CD4-positive, alpha-beta T cell treated with Interleukin-21 for 1 hour (primary cell): Measurements from ENCODE around the gene ITGA8.
"Not testable (repeated sequence)": the region's sequence is repeated elsewhere in the genome, so short reads cannot be mapped to it uniquely, and the experiment has no call there.

Source experiments
- DNase-seq: peaks from one replicate; pipeline ENCODE4 v3.0.0-alpha.2; 2020

Gene ITGA8

DNA sequence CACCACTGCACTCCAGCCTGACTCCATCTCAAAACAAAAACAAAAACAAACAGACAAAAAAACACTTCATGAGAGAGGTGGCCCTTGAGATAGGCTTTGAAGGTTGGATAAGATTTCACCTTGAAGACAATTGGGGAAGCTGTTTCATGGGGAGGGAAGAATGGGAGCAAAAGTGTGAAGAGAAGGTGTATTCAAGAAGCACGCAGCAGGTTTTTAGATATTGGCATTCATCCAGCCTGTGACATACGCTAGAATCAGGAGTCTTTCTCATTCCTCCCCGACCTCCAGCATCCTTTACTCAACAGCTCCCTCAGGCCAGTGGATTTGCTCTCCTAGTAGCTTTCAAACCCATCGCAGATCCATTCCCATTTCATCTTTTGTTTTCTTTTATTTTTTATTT lies 232.3 kb downstream of the ITGA8 start:
- DNase-seq = no peak

DNA sequence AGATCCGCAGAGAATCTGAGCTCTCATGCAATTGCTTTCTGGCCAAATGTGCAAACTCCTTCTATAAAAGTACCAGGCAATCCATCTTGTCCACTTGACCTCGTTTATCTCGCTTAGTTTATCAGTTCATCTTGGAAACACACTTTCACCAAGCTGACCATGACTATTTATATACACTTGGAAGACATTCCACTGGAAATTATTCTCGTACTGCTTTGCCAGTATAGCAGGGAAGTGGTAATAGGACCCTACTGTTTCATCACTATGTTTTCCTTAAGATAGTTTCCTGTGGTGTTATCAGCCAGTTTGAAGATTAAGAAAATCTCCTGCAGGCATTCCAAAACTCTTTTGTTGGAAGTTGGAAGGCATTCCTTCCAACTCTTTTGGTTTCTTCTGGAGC lies 233.3 kb downstream of the ITGA8 start:
- DNase-seq = no peak

DNA sequence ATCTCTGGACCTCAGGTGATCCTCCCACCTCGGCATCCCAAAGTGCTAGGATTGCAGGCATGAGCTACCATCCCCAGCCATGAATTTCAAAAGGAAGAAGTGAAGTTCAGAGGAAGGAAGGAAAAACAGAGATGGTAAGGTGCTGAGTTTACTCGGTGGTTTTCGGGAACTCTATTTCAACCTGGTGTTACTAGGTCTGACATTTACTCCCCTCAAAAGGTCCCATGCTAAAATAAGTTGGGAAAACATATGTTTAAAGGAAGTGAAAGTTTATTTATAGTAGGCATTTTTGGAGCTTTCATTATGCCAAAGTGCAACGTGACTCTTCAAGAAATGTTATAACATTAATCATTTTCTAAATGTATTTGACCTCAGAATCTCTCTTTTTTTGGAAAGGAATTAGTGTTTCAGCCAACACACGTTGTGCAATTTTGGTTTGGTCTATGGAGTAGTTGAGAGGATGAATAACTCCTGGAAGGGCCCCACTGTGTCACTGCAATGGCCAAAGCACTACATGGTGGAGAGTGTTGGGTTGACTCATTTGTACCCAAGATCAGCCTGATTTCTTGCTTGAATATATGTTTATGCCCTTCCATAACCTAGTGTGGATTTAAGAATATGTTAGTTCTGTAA lies 233.9 kb downstream of the ITGA8 start:
- DNase-seq = no peak

DNA sequence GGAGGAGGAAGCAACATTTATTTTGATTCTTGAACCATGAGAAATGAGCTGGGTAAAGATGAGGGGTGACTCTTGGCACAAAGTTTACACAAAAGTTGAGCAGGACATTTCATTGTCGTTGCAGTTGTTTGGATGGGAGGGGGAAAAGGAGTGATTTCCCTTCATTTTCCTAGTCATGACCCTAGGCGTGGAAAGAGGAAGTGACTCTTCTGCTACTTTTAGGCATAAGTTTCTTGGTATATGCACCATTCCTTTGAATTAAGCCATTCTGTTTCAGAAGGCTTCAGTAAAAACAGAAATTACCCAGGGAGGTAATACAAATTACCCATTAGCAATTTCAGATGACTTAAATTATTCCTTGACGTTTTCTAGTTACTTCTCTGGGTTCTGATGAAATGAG lies 234.7 kb downstream of the ITGA8 start:
- DNase-seq = no peak

DNA sequence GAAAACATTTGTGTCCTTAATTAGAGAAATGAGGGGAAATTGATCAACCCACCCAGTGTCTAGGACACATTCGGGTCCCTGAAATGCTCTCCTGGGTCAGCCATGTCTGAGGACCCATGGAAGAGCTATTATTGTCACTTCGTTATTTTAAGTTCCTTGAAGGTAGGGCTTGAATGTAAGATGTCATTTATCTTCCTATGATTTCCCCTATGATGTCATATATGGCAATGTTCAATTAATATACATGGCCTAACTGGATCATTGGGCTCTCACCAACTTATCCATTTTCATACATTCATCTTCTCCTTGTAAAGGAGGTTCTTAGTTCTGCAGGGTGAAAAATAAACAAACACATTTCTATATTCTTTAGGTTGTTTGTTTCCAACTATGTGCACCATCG lies 235.6 kb downstream of the ITGA8 start:
- no peak for DNase-seq

DNA sequence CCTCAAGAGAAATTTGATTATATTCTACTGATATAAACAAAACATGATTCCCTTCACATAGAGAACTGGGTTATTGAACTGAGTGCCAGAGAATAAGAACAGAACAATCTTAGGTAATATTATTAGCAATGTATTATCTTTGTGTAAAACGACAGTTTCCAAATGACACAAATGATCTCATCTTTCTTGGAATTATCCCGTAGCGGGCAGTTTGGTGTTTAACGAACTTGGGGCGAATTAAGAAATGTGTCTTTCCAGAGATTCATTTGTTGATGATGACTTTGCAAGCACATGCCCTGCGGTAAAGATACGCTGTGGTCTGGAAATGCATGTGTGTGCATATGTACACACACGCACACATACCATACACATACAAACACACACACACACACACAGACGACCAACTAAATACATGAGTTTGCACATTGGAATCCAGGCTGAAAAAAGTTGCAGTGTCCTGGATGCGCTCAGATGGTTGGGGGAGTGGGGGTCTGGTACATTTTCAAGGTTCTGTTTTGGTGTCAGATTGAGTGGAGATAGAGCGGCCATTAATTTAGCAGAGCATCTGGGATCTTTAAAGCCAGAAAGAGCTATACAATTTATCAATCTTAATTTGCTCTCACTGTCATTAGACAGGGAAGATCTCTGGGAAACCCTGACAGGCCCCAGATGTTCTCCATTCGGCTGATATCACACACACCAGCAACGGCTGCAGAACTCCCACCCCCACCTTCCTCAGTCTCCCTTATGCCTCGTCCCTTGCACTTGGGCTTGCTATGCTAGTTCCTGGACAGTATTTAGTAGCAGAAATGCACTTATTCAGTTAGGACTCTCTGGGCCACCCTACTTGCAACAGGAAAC lies 236.3 kb downstream of the ITGA8 start:
- no peak for DNase-seq

- no peak for DNase-seq
Measured at GRCh38 chr10:15482156-15482555, 237.6 kb downstream of the ITGA8 start.

- no peak for DNase-seq
Measured at GRCh38 chr10:15478950-15479349, 240.8 kb downstream of the ITGA8 start.

DNA sequence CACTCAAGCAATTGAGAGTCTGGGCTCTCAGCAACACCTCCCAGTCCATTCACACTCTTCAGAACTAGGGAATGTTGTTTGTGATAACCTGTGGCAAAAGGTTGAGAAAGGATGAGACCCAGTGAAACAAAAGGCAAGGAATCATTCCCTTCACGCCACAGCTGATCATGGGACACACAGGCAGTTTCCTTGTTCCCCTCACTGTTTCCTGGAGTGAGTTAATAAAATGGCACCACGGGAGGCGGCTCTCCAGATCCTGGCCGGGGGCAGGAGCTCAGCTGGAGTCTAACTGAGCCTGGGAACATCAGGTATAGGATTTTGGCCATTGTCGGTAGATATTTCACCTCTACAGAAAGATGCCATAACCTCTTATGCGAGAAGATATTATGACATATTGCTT lies 241.3 kb downstream of the ITGA8 start:
- no peak for DNase-seq

- DNase-seq = no peak
Measured at GRCh38 chr10:15476337-15476736, 243.4 kb downstream of the ITGA8 start.

DNA sequence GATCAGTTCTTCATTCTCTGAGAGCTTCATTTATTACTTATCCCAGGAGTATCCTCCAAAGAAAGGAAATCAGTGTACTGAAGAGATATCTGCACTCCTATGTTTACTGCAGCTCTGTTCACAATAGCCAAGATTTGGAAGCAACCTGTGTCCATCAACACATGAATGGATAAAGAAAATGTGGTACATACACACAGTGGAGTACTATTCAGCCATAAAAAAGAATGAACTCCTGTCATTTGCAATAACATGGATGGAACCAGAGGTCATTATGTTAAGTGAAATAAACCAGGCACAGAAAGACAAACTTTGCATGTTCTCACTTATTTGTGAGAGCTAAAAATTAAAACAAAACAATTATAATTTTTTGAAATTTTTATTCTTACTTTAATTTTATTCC lies 244.3 kb downstream of the ITGA8 start:
- DNase-seq = not testable (repeated sequence)

DNA sequence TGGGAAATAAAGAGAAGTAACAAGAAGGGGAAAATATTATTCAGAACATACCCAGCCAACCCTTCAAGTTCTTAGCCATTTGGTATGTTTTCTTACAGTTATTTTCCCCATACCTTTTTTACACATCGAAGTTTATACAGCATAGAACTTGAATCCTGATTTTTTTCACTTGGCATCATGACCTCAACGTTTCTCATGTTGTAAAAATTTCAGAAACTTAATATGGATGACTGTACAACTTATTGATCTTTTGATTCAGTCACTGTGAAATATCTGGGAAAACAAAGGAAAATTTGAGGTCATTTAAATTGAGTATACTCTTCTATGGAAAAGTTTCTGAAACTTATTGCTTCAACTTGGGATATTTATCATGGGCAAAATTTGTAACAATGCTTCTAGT lies 245.1 kb downstream of the ITGA8 start:
- no peak for DNase-seq

DNA sequence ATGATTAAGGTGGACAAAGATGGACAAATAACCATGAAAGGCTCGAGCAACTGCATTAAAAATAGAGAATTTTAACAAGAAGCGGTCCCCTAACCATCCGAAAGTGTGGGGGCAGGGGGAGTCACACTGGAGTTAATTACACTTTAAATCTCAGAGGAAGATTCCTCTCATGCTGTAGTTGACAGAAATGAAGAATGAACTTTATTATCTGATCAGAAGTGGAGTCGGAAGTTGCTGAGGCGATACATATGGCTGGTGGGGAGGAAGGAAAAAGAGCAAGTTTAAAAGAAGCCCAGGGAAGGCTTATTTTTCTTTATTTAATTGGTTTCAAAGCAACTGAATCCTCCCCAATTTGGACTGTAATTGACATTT lies 246.3 kb downstream of the ITGA8 start:
- no peak for DNase-seq

DNA sequence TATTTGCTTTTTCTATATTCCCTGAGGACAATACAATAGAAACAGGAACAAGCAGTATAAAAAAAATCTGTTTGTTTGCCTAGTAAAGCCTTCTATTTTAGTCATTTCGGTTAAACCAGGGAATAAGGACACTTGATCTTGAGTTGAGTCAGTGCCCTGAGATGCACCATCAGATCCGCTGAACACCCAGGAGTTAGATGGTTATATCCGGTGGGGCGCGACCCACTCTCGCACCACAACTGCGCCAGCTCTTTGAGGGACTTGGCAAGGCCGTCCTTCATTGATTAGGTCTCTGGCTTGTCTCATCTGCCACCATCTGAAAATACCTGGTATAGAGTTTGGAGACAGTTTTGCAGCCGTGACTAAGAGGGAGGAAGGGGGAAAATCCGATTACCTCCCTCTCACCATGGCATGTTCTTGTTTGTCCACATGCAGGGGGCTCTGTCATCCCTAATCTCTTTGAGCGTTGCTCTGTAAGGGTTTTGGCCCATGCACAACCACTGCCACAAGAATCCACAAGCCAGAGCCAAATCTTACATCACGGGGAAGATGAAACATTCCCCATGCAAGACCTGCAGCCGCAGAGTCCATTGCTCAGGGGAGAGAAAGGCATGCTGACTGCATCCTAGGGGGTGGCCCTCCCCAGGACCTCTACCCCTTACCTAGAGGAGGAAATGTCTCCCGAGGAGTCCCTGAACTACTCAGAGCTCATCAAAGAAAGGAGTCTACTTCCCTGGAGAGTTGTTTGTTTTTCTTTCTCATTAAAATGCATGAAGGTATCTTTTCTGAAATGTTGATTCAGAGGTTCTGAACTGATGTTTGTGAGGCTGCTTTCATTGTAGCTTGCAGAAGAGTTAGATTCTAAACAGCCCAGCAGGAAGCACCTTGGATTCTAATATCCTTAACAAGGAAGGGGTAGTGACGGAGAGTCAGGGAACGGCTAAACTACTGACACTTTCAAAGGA lies 247.0 kb downstream of the ITGA8 start:
- DNase-seq = no peak

DNA sequence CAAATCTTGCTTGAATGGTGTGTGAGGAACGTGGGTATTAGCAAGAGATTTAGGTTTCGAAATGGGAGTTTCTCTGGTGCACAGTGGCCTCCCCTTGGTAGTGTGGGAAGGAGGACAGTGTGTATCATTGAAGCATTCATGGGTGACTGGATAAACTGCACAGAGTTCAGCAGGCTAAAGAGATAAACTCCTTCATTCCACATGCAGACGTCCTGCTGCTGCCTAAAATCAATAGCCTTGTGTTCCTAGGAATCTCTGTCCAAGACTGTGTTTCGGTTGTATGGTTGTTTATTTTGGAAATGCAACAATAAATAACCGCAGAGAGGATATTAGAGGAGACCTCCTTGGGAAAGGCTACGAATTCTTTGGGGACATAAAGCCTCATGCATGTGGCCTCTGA lies 247.7 kb downstream of the ITGA8 start:
- DNase-seq = no peak

GRCh38 chr10:15469111-15469510 lies 250.6 kb downstream of the ITGA8 start:
- DNase-seq = no peak

DNA sequence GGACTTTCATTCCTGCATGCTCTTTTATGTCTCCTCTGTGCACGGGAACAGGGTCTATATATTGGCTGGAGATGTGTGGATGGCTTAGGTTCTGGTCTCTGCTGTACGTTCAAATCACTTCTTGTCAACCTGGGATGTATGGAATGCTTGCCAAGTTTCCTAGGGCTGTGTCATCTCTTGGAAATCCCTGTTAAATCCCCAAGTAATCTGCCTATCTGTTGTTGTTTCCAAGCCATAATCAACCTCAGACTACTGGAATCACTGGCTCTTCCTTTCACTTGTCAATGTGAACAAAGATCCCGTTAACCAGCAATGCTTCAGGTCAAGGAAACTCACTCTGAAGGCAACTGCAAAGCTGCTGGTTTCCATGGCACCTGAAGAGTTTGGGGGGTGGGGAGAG lies 255.3 kb downstream of the ITGA8 start:
- DNase-seq = no peak
